ENCODE data around the gene GMDS.

Gene GMDS

GRCh38 chr6:1633366-1634021 lies 611.9 kb downstream of the GMDS start:
- DNase-seq = no peak

DNA sequence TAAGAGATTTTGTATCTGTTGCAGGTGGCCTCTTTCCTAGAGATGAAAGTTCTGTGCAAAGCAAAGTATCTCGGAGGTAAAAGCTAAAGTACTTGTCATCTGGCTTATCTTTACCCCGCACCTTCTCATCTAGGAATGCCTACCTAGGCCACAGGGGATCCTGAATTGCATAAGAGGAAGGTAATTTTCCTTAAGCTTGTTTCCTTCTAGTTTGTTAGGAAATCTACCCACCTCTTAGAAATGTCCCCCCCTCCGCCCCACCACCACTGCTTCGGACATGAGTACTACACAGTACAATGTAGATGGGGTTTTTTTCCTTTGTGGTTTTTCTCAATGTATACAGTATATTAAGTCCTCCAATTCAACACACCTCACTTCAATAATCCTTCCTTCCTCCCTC lies 614.2 kb downstream of the GMDS start:
- no peak for DNase-seq

- DNase-seq = no peak
Observed at GRCh38 chr6:1630771-1631217, 614.6 kb downstream of the GMDS start.

DNA sequence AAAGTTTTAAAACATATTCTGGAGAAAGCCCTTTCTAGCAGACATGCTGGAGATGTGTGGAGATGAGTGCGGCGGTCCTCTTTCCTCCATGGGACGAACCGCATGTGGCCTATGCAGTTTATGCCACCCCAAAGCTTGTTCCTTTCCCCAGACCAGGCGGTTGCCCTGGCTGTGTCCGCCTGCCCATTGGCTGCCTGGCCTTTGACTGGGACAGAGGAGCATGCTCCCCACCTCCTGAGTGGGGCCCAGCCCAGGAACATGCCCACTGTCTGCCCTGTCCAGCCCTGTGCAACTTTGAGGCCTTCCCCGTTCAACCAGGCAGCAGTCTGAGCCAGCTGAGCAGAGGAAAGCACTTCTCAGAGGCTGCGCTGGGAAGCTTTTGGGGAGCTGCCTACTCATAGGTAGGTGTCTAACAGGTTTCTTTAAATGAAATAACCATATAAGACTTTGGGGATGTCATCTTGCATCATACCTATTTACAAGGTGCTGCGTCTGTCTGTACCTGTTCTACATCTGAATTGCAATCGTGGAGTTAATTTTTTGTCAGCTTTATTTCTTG lies 615.1 kb downstream of the GMDS start:
- no peak for DNase-seq

DNA sequence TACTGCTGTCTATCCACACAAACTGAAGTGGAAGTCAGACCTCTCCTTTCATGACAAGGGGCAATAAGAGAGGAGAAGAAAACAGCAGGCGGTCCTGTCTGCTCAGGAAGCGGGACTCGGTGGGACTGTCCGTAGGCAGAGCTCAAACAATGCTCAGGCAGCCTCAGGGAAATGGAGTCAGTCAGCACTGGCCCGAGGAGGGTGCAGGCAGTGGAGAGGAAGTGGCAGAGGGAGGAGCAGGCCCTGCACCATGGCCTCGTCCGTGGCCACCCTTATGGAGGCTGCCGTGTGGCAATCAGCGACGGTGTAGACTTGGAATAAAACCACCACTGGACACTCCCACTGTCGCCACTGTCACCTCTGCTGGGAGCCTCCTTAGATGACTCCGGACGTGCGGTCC lies 616.1 kb downstream of the GMDS start:
- no peak for DNase-seq

DNA sequence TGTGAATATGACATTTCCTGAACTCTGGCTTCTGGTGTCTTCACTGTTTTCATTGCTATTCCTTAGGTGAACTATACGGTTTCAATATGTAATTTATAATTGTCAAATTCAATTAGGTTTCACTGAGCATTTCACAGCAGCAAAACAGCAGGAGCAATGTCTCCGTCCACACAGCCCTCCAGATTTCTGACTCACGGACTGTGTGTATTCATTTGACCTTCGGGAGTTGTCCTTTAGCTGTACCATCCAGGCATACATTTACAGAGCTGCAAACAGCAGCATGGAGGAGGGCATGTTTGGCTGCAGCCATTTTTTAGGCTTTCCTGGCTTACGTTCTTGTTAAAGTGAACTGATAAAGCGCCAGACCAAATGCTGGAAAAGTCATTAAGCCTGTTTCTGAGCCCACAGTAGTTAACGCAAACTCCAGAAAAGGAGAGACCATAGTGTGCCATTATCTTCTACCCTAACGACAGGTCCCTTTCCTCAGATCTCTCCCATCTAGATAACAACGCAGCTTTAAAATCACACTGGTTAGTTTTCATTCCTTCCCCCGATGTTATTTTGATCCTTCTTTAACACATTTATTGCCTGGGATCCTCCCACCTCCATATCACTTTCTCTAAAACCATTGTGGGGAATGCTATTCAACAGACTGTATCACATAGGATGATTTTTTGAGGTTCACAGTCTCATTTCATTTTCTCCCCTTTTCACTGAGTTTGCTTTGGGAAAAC lies 617.4 kb downstream of the GMDS start:
- no peak for DNase-seq

DNA sequence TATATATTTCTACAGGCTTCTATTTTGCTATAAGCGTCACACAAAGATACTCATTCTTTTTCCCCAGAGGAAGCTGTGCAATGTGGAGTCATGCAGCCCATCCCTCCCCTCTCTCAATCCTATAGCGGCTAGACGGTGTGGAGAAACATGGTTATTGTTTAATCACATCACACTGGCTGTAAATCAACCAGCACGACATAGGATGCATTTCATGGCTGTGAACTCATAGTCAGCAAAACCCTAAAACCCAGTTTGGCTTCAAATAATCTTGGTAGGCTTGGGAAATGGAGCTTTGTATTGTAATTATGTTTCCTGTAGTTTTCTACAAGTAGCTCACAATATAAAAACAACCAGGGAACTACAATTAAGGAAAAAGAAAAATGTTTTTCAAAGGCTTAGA lies 618.9 kb downstream of the GMDS start:
- DNase-seq = no peak

DNA sequence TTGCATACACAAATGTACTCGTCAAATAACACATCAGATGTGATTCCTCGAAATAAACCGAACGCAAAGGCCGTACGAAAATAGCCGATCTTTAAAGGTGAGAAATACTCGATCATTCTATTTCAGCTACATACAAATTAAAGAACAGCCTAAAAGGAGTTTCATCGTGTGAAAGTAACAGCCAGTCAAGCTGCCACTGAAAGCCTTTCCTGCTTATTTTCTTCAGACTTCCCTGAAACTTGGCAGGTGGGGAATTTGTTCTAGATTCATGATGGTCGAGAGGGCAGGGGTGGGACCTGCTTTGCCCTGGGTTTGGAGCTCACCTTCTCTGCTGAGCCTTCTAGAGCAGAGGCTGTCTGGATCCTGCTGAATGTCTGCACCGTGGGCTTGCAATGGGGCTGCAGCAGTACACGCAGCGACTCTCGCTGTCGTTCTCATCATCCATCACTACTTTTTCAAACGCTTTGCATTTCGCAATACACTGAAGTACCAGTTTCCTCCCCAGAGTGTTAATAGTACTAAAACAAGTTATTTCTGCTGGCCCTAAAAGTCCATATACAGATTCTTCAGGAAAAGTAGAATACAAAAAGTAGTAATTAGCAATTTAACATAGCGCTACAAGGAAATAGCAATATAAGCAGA lies 619.5 kb downstream of the GMDS start:
- DNase-seq = no peak

- no peak for DNase-seq
Observed at GRCh38 chr6:1624851-1625781, 620.3 kb downstream of the GMDS start.

DNA sequence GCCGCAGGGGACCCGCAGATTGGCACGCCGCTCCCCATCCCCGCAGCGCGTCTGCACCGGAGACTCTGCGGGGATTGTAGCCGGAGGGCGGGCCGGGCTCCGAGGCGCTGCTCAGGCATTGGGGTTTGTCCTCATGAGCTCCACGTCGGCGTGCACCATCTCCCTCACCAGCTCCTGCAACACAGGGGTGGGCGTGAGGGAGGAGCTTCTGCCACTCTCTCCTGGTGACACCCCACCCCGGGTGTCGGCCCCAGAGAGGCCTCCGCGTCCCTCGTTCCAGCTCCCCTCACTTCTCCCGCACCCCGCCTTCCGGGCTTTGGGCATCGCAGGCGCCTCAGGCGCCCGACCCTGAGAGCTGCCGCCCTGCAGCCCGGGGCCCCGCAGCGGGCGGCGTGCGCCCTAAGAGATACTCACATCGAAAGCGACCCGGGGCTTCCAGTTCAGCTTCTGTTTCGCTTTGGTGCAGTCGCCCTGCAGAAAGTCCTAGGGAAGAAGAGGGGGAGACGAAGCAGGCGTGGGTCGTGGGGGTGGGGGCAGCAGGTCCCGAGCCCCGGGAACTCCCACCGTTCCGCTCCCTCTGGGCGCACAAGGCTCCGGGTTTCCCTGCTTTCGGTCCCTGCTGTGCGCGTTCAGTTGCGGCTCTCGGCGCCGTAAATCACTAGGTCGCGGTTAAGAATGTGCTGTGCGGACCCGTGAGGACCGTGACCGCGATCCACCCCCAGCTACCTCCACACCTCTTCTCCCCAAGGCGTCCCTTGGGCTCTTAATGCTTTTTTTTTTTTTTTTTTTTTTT lies 621.2 kb downstream of the GMDS start:
- no peak for DNase-seq

- DNase-seq = no peak
Observed at GRCh38 chr6:1623769-1624057, 621.7 kb downstream of the GMDS start.

GRCh38 chr6:1622851-1623768 lies 622.3 kb downstream of the GMDS start:
- DNase-seq = no peak

- no peak for DNase-seq
Observed at GRCh38 chr6:1622220-1622850, 623.1 kb downstream of the GMDS start.

DNA sequence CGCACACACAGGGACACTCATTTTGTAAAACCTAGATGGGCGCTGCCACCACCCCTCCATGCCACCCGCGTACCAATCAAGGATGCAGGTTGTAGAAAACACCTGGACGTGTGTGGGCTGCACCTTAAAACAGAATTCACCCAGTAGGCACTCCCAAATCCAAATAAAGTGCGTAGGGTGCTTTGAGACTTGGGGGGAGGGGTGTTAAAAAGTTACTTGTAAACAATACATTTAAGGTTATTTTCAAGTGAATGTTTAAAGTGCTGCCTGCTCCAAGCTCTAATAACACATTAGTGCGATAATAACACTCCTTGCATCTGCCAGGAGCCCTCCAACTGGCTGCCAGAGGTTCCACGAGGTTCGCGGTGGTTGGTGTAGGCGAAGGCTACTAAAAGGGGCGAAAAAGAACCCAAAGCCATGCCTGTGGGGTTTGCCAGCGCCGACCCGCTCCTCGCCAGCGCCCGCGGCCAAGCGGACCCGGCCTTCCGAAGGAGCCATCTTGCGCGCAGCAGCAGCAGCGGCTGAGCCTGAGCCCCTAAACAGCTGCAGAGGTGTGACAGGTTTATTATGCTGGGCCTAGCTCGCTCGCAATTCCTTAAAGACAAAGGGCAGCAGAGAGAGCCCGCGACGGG lies 624.2 kb downstream of the GMDS start:
- DNase-seq = no peak

- DNase-seq = no peak
Observed at GRCh38 chr6:1620504-1621069, 624.8 kb downstream of the GMDS start.

- no peak for DNase-seq
Observed at GRCh38 chr6:1619673-1620503, 625.5 kb downstream of the GMDS start.

DNA sequence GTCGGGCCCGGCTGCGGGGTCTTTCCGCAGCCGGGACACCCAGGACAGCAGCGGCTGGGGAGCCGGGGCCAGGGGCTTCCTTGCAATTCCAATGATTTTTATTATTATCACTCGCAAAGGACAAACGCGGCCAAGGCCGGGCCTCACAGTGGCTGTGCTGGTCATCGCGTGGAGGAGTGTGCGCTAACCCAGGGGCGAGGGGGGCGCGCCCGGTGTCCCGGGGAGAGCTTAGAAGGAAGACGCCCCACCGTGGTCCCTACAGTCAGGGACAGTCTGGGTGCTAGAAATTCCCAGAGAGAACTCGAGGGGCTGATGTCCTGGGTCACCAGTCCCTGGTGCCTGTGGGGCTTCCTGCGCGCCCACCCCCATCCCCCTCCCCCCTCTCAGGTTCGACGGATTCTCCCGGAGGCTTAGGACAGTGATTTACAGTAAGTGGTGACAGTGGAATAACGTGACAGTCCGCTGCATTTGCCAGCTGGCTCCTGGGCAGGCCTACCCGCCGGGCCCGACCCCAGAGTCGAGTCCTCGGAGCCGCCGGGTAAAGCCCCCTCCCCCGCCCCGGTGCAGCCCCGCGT lies 626.2 kb downstream of the GMDS start:
- DNase-seq = no peak
